GM12892 (cell line): ENCODE data around the gene BRINP2.

Source experiments
- POLR2A ChIP-seq: IDR thresholded peaks from 2 replicates; pipeline ENCODE4 v1.6.1; 2011; ENCODE audit warnings: low read depth, low read length, control low read depth
- POLR2AphosphoS5 ChIP-seq: IDR thresholded peaks from 2 replicates; pipeline ENCODE4 v1.6.1; 2011; ENCODE audit warnings: low read depth, low read length, control low read depth

DNA sequence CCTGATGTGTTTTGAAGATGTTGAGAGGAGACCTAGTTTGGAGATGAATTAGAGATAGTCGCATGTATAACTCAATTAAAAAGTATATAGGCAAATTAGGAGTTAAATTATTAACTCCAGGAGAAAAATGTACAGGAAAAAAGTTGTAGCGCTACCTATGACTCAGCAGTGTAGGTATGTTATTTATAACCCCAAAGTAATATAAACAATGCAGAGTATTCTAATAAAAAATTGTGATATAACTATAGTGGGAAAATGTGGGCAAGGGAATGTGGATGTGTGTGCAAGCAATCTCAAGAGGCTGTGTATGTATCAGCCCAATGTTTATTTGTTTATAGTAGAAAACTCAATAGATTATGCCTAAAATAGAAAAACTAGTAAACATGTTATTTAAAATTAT lies 144.5 kb downstream of the BRINP2 start:
- TF ChIP-seq POLR2A, result no peak
- TF ChIP-seq POLR2AphosphoS5, result no peak
